ENCODE measurements around the gene KIF2C.

The KIF2C gene

DNA sequence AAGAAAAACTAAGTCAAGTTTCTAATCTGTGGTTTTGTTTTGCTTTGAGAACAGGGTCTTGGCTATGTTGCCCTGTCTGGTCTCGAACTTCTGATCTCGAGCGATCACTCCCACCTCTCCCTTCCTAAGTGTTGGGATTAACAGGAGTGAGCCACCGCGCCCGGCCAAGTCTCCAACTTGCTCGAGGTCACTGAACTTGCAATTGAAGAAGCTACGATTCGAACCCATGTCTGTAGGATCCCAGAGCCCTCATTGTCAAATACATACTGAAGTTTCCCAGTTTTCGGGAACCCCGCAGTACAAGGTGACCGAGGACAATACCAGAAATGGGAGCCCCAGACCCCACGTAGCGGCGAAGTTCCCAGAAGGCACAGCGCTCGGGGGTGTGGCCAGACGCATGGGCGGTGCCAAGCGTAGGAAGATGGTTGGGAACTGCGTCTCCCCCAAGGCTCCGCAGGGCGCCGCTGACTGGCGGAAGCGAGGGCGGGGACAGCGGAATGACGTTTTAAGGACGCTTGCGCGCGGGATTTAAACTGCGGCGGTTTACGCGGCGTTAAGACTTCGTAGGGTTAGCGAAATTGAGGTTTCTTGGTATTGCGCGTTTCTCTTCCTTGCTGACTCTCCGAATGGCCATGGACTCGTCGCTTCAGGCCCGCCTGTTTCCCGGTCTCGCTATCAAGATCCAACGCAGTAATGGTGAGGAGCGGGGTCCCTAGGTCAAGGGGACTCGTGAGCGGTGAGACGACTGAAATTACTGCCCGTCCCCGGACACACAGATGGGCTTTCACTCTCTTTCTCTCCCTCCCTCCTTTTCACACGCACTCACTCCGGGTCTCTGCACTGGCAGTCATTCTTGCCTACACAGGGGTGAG lies at the start of gene KIF2C:
Gene KIF2C, plus strand, starts transcription at position 531 of the 872 bp plus-strand sequence. Its CDS starts 96 bp downstream, at position 627.
- H3K4me3 ChIP-seq (ENCODE audit: low read length), result peak within 1 kb of the TSS; percentile 98
- no peaks in the 10 kb centered on the region for H4K20me1 ChIP-seq (ENCODE audit: insufficient read depth, low read length)
- peak within 1 kb of the TSS; percentile 93 for H3K4me2 ChIP-seq (ENCODE audit: low read length)
- no peaks in the 10 kb centered on the region for H3K27me3 ChIP-seq (ENCODE audit: low read depth, low read length)
- TF ChIP-seq, protein P1, sequence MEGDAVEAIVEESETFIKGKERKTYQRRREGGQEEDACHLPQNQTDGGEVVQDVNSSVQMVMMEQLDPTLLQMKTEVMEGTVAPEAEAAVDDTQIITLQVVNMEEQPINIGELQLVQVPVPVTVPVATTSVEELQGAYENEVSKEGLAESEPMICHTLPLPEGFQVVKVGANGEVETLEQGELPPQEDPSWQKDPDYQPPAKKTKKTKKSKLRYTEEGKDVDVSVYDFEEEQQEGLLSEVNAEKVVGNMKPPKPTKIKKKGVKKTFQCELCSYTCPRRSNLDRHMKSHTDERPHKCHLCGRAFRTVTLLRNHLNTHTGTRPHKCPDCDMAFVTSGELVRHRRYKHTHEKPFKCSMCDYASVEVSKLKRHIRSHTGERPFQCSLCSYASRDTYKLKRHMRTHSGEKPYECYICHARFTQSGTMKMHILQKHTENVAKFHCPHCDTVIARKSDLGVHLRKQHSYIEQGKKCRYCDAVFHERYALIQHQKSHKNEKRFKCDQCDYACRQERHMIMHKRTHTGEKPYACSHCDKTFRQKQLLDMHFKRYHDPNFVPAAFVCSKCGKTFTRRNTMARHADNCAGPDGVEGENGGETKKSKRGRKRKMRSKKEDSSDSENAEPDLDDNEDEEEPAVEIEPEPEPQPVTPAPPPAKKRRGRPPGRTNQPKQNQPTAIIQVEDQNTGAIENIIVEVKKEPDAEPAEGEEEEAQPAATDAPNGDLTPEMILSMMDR (IDR thresholded peaks at IDR 0.05; ENCODE audit: low read depth, low read length), result no peak
- TF ChIP-seq EZH2phosphoT487 (IDR thresholded peaks at IDR 0.05; ENCODE audit: low read depth), result no peak
- 0 out of 2 replicates have a peak within 1 kb of the TSS, but pooled peaks have one; percentile 3 for H2AFZ ChIP-seq (ENCODE audit: low read depth, low read length)
- peaks cover 12% of the 10 kb centered on the region for H3K36me3 ChIP-seq (replicated peaks; ENCODE audit: low read depth, low read length)
- H3K79me2 ChIP-seq (ENCODE audit: low read length), result peaks cover 36% of the 10 kb centered on the region
- no peaks in the 10 kb centered on the region for H3K9me3 ChIP-seq (ENCODE audit: insufficient read depth, low read length)
- H3K9ac ChIP-seq (ENCODE audit: low read length), result peak within 1 kb of the TSS; percentile 98
- peak within 1 kb of the TSS; percentile 77 for H3K27ac ChIP-seq (ENCODE audit: low read length)
- H3K4me1 ChIP-seq (ENCODE audit: low read length), result peaks cover 6% of the 10 kb centered on the region; the same call in 1 of the 2 replicates

DNA sequence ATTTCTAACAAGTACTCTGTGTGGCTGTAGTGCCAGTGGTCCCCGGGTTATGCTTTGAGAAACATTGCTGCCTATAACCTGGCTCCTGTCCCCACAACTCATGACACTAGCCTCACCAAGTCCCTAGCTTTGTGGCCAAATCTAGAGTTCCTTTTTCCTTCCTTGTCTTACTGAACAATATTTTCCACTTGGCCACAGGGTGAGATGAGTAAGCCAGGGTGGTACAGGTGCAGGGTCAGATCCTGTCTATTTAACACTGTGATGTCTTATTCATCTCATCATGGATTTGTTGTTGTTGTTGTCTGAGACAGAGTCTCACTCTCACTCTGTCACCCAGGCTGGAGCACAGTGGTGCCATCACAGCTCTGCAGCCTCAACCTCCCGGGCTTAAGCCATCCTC lies 46.5 kb upstream of the KIF2C start:
- no peaks in the 10 kb centered on the region for H4K20me1 ChIP-seq (ENCODE audit: insufficient read depth, low read length)
- no peak overlapping the region for H3K4me3 ChIP-seq (ENCODE audit: low read length)
- H3K9ac ChIP-seq (ENCODE audit: low read length), result no peak overlapping the region
- H3K27me3 ChIP-seq (ENCODE audit: low read depth, low read length), result no peaks in the 10 kb centered on the region
- no peak overlapping the region for H2AFZ ChIP-seq (ENCODE audit: low read depth, low read length)
- H3K27ac ChIP-seq (ENCODE audit: low read length), result no peak overlapping the region
- no peak for TF ChIP-seq EZH2phosphoT487 (IDR thresholded peaks at IDR 0.05; ENCODE audit: low read depth)
- TF ChIP-seq, protein P1 (IDR thresholded peaks at IDR 0.05; ENCODE audit: low read depth, low read length), result no peak
- H3K9me3 ChIP-seq (ENCODE audit: insufficient read depth, low read length), result no peaks in the 10 kb centered on the region
- peaks cover 28% of the 10 kb centered on the region for H3K4me1 ChIP-seq (ENCODE audit: low read length)
- no peaks in the 10 kb centered on the region for H3K36me3 ChIP-seq (replicated peaks; ENCODE audit: low read depth, low read length)
- no peak overlapping the region for H3K4me2 ChIP-seq (ENCODE audit: low read length)
- no peaks in the 10 kb centered on the region for H3K79me2 ChIP-seq (ENCODE audit: low read length)

DNA sequence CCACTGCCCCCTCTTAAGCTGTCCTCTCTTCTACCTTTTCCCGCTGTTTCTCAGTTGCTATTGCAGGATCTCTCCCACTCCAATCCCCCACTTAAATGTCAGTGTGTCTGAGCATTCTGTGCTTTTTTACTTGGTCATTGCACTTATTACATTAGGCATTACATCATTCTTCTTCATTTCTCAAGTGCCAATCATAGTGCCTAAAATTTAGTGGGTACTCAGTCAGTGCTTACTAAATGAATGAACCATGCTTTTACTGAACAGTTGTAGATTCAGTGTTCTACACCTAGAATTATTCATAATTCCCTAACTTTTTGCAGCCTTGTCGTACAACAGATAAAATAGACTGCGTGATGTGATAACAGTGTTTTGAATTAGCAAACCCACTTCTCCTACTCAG lies 45.7 kb upstream of the KIF2C start:
- Histone ChIP-seq H3K36me3 (replicated peaks; ENCODE audit: low read depth, low read length) (no peaks in the 10 kb centered on the region), H2AFZ (ENCODE audit: low read depth, low read length) (no peak overlapping the region), H3K4me1 (ENCODE audit: low read length) (peaks cover 32% of the 10 kb centered on the region), H3K9ac (ENCODE audit: low read length) (no peak overlapping the region), H3K79me2 (ENCODE audit: low read length) (no peaks in the 10 kb centered on the region), H3K4me2 (ENCODE audit: low read length) (no peak overlapping the region), H3K27me3 (ENCODE audit: low read depth, low read length) (no peaks in the 10 kb centered on the region), H3K4me3 (ENCODE audit: low read length) (no peak overlapping the region), H3K27ac (ENCODE audit: low read length) (no peak overlapping the region), H3K9me3 (ENCODE audit: insufficient read depth, low read length) (no peaks in the 10 kb centered on the region), H4K20me1 (ENCODE audit: insufficient read depth, low read length) (no peaks in the 10 kb centered on the region)
- TF ChIP-seq, protein P1 (IDR thresholded peaks at IDR 0.05; ENCODE audit: low read depth, low read length), result no peak
- no peak for TF ChIP-seq EZH2phosphoT487 (IDR thresholded peaks at IDR 0.05; ENCODE audit: low read depth)

DNA sequence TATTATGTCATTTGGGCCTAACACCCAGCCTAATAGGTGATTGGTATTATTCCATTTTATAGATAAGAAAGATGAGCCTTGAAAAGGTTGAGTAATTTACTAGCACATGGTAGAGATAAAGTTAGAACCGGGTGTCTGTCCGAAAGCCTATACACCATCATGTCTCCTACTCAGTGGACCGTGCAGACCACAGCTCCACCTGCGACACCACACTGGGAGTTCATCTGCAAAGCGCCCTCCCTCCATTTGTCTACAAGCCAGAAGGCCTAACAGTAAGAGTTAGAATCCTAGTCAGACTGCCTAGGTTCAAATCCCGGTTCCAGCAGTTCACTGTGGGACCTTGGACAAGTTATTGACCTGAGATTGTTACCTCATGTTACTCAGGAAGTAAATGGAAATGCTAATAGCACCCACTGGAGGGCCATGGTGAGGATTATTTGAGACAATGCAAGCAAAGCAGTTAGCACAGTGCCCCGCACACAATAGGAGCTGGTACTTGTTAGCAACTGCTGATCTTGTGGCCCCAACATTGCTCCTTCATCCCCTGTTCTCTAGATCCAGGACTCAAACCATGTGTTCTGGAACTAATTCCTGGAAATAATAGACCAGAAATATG lies 44.7 kb upstream of the KIF2C start:
- Histone ChIP-seq H3K9me3 (ENCODE audit: insufficient read depth, low read length) (no peaks in the 10 kb centered on the region), H3K36me3 (replicated peaks; ENCODE audit: low read depth, low read length) (no peaks in the 10 kb centered on the region), H4K20me1 (ENCODE audit: insufficient read depth, low read length) (no peaks in the 10 kb centered on the region), H3K4me3 (ENCODE audit: low read length) (no peak overlapping the region), H3K4me1 (ENCODE audit: low read length) (peaks cover 32% of the 10 kb centered on the region), H3K27me3 (ENCODE audit: low read depth, low read length) (no peaks in the 10 kb centered on the region), H3K27ac (ENCODE audit: low read length) (no peak overlapping the region), H3K4me2 (ENCODE audit: low read length) (no peak overlapping the region), H3K9ac (ENCODE audit: low read length) (no peak overlapping the region), H3K79me2 (ENCODE audit: low read length) (no peaks in the 10 kb centered on the region), H2AFZ (ENCODE audit: low read depth, low read length) (no peak overlapping the region)
- TF ChIP-seq EZH2phosphoT487 (IDR thresholded peaks at IDR 0.05; ENCODE audit: low read depth), result no peak
- TF ChIP-seq, protein P1 (IDR thresholded peaks at IDR 0.05; ENCODE audit: low read depth, low read length), result no peak

Measured in OCI-LY3 (cell line).